GM10266 (cell line): ENCODE data around the gene HNRNPD.
"Not testable (repeated sequence)": the region's sequence is repeated elsewhere in the genome, so short reads cannot be mapped to it uniquely, and the experiment has no call there.

Experiments
- DNase-seq: peaks from one replicate; pipeline ENCODE4 v3.0.0; 2012; ENCODE audit errors: extremely low spot score
- TF ChIP-seq, protein P1 (sequence below): IDR thresholded peaks from 2 replicates; pipeline ENCODE4 v1.5.1; 2012; ENCODE audit warnings: mild to moderate bottlenecking, low read depth; ENCODE audit not compliant: control insufficient read depth, insufficient read depth; ENCODE audit errors: missing control alignments

HNRNPD gene

DNA sequence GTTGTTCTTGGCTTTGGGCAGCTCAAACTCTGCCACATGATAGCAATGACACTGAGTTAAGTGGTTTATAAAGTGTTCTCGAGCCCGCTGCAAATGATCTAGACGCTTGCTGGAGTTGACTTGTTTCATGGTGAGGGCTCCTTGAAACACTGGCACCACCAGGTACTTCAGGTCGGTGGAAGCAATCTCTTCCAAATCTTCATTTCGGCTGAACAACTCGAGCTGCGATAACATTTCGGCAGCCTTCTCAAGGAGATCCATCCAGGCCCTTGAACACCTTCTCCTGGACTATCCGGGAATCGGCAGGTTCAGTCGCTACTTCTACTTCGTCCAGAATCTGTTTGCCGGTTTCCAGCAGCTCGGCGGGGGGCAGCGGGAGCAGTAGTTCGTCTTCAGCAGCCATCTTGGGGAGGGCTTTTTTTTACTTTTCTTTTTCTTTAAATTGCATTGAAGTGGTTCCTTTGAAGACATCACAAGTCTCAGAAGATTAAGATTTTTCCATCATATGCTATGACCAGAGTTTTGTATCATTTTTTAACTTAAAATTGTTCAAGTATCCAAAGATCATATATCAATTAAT is 28.5 kb upstream of the HNRNPD start:
- DNase-seq, result no peak
- TF ChIP-seq, protein P1, sequence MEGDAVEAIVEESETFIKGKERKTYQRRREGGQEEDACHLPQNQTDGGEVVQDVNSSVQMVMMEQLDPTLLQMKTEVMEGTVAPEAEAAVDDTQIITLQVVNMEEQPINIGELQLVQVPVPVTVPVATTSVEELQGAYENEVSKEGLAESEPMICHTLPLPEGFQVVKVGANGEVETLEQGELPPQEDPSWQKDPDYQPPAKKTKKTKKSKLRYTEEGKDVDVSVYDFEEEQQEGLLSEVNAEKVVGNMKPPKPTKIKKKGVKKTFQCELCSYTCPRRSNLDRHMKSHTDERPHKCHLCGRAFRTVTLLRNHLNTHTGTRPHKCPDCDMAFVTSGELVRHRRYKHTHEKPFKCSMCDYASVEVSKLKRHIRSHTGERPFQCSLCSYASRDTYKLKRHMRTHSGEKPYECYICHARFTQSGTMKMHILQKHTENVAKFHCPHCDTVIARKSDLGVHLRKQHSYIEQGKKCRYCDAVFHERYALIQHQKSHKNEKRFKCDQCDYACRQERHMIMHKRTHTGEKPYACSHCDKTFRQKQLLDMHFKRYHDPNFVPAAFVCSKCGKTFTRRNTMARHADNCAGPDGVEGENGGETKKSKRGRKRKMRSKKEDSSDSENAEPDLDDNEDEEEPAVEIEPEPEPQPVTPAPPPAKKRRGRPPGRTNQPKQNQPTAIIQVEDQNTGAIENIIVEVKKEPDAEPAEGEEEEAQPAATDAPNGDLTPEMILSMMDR, result no peak

DNA sequence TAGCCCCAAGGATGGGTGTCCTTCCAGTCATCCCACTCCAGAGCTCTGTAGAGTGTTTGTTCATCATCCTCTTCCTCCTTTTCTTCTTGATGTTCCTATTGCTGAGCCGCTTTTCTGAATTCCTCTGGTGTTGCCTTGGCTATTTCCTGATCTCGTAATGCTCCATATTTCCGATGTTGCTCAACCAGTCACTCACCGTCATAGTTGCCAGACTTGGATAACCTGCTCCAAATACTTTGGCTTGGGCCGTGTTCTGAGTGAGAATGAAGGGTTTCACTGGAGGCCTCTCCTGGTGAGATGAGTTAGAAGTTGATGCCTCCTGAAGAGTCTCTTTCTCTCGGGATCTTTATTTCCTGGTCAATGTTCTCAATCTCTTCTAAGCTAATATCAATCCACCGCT is 27.8 kb upstream of the HNRNPD start:
- no peak for DNase-seq
- TF ChIP-seq, protein P1, result no peak

DNA sequence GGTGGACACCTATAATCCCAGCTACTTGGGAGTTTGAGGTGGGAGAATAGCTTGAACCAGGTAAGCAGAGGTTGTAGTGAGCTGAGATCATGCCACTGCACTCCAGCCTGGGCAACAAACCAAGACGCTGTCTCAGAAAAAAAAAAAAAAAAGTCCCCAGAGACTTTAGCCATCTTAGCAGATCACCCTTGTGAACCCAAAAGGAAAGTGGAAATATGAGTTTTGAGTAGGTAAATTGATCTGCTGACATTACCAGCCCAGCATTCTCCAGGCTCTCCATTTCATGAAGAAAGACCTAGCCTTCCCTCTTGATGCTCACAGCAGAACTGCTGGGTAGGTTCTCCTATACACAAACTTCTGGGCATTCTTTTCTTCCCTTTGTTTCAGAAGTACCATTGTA is 24.5 kb upstream of the HNRNPD start:
- TF ChIP-seq, protein P1, result no peak
- DNase-seq, result no peak

DNA sequence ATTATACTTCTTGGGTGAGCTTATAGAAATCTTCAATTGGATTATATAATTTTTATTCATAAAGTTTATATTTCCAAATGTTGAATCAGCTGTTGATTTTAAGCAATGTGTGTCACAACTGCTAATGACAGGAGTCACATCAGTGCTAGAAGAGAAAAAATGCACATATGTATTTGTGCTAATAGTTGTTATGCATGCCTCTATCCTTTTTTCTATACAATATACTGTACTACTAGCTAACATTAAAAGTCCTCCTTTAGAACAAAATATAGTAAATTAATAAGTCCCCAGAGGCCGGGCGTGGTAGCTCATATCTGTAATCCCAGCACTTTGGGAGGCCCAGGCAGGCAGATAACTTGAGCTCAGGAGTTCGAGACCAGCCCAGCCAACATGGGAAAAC is 23.7 kb upstream of the HNRNPD start:
- TF ChIP-seq, protein P1, result no peak
- DNase-seq, result no peak

DNA sequence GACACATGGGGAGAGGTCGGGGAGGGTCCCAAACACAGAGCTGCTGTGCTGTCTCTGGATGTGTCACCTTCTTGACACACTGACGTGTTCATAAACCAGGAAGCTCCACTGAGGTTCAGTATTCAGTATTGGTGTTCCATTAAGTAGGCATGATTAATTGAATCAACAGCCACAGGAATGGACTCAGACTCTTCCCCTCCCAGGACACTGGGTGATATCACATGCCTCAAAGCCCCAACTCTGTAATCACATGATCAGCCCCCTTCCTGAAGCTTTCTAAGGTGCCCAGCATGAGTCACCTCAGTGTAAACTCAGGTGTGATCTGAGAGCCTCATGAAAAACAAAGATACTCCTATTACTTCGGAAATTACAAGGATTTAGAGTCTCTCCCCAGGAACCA is 21.1 kb upstream of the HNRNPD start:
- no peak for DNase-seq
- TF ChIP-seq, protein P1, result no peak

DNA sequence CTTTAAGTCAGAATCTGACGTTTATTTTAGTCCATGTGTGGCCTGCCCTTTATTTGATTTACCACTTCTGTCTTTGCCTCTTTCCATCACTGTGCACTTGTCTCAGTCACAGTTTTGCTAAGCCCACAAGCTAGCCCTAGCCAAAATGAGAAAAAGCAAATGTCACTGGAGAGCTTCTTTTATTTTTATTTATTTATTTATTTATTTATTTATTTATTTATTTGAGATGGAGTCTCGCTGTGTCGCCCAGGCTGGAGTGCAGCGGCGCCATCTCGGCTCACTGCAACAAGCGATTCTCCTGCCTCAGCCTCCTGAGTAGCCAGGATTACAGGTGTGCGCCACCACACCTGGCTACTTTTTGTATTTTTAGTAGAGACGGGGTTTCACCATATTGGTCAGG is 16.3 kb upstream of the HNRNPD start:
- not testable (repeated sequence) for DNase-seq

DNA sequence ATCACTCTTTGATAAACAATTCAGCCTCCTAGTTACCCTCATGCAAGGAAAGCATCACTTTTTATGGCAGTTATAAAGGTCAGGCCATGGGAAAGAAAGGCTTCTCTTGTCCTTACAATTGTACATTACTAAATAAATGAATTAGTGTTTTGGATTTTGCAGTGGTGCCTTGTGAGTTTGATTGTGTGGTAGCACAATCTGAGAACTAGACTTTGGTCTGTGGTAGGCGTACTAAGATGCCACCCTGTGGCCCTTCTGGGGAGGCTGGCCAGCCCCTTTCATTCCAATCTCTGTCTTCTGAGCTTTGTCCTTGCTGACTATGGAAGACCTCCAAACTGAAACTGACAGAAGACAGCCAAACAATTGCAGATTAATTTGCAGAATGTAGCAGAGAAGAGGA is 14.6 kb upstream of the HNRNPD start:
- TF ChIP-seq, protein P1, result peak; percentile 8
- no peak for DNase-seq

DNA sequence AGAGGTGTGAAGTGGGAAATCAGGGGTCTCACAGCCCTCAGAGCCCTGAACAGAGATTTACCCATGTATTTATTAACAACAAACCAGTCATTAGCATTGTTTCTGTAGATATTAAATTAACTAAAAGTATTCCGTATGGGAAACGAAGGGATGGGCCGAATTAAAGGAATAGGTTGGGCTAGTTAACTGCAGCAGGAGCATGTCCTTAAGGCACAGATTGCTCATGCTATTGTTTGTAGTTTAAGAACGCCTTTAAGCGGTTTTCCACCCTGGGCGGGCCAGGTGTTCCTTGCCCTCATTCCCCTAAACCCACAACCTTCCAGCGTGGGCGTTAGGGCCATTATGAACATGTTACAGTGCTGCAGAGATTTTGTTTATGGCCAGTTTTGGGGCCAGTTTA is 12.5 kb upstream of the HNRNPD start:
- DNase-seq, result not testable (repeated sequence)
